MCF 10A (cell line): Measurements from ENCODE around the gene NFKBIZ. TPM values are rescaled to one million over a fixed set of nuclear protein-coding genes. Genes with fewer than 3 reads are reported as not detected.

ENCODE experiments used
- BruUV-seq: library from RNA; stranded (reverse); fragments of 400-500 nt; replicated peaks from 2 replicates; lab custom pipeline; 2021; lab: Mats Ljungman, UMichigan
- CTCF ChIA-PET: fragments of 300-600 bp; sonication (Branson Sonifier 250); formaldehyde crosslinking; extraction: SDS; loops from one replicate; lab custom pipeline; 2021; ENCODE audit warnings: antibody characterized with exemption, inconsistent platforms; lab: Yijun Ruan, JAX
- POLR2A ChIA-PET: fragments of 300-600, 350-650 bp; sonication (Branson Sonifier 250); formaldehyde crosslinking; extraction: SDS; loops from one replicate; lab custom pipeline; 2020; ENCODE audit warnings: antibody characterized with exemption, inconsistent platforms; lab: Yijun Ruan, JAX
- DNase-seq: peaks from one replicate; pipeline ENCODE4 v3.0.0-alpha.2; 2018; ENCODE audit not compliant: unreplicated experiment
- H3K27ac Mint-ChIP-seq: one replicate; pipeline ENCODE4 v1.8.0; 2022; ENCODE audit warnings: mild to moderate bottlenecking, low read depth, mixed read lengths; ENCODE audit not compliant: unreplicated experiment
- H3K27me3 Mint-ChIP-seq: one replicate; pipeline ENCODE4 v1.8.0; 2022; ENCODE audit warnings: mixed read lengths; ENCODE audit not compliant: insufficient read depth, unreplicated experiment
- H3K36me3 Mint-ChIP-seq: one replicate; pipeline ENCODE4 v1.8.0; 2022; ENCODE audit warnings: mild to moderate bottlenecking, moderate library complexity, mixed read lengths; ENCODE audit not compliant: insufficient read depth, unreplicated experiment
- H3K4me1 Mint-ChIP-seq: one replicate; pipeline ENCODE4 v1.8.0; 2022; ENCODE audit warnings: mixed read lengths; ENCODE audit not compliant: insufficient read depth, unreplicated experiment
- H3K4me3 Mint-ChIP-seq: one replicate; pipeline ENCODE4 v1.8.0; 2022; ENCODE audit warnings: mild to moderate bottlenecking, moderate library complexity, mixed read lengths; ENCODE audit not compliant: unreplicated experiment
- H3K9me3 Mint-ChIP-seq: one replicate; pipeline ENCODE4 v1.8.0; 2022; ENCODE audit warnings: mixed read lengths; ENCODE audit not compliant: unreplicated experiment
- CTCF ChIP-seq: fragments of 200-600 bp; IDR thresholded peaks from one replicate; pipeline ENCODE4 v1.8.0; 2022; ENCODE audit warnings: antibody characterized with exemption, mild to moderate bottlenecking; ENCODE audit not compliant: unreplicated experiment
- intact Hi-C: fragments of 100-400 bp; cut with micrococcal nuclease; formaldehyde crosslinking; loops from 2 replicates; pipeline ENCODE4 v1.14.1; 2022
- total RNA-seq: library from RNA; stranded (reverse); gene quantifications from 2 replicates; pipeline ENCODE4 v1.2.3, GENCODE V29; 2022

Gene NFKBIZ
- total RNA-seq, 1 experiment from 2014 or later: 58.8 TPM

- POLR2A ChIA-PET: interaction anchor here (0.6 kb wide), 1 partner anchor 81 kb away, joined by 3 read pairs; no protein-coding TSS in a partner anchor
- CTCF ChIA-PET: no interaction called here
- no TSS peak for BruUV-seq
These were observed 47.7 kb downstream of the NFKBIZ start for GRCh38 chr3:101897013-101897412.

GRCh38 chr3:101898039-101898438 is 48.7 kb downstream of the NFKBIZ start:
- no TSS peak for BruUV-seq
- ChIA-PET CTCF (interaction anchor here (0.6 kb wide), 1 partner anchor 26 kb away, joined by 3 read pairs; no protein-coding TSS in a partner anchor), POLR2A (interaction anchor here (0.6 kb wide), 1 partner anchor 60 kb away, joined by 3 read pairs; no protein-coding TSS in a partner anchor)
- no peak for TF ChIP-seq CTCF
- Mint-ChIP-seq H3K9me3 (no peaks in the 10 kb centered on the region), H3K4me1 (peaks cover 10% of the 10 kb centered on the region), H3K27me3 (no peaks in the 10 kb centered on the region), H3K4me3 (no peak overlapping the region), H3K27ac (no peak overlapping the region), H3K36me3 (no peaks in the 10 kb centered on the region)
- intact Hi-C loops: no loop called here
- DNase-seq: no peak

More at GRCh38 chr3:101897013-101897412, 47.7 kb downstream of the NFKBIZ start:
- Mint-ChIP-seq H3K27ac (no peak overlapping the region), H3K27me3 (no peaks in the 10 kb centered on the region), H3K9me3 (no peaks in the 10 kb centered on the region), H3K4me1 (peaks cover 2% of the 10 kb centered on the region), H3K4me3 (no peak overlapping the region), H3K36me3 (no peaks in the 10 kb centered on the region)
- no peak for DNase-seq
- intact Hi-C loops: no loop called here
- TF ChIP-seq CTCF: no peak

- no TSS peak for BruUV-seq
- no peak for TF ChIP-seq CTCF
- peaks cover 10% of the 10 kb centered on the region for H3K4me1 Mint-ChIP-seq
- no peak overlapping the region for H3K27ac Mint-ChIP-seq
- POLR2A ChIA-PET: no interaction called here
- H3K27me3 Mint-ChIP-seq: no peaks in the 10 kb centered on the region
- H3K4me3 Mint-ChIP-seq: no peak overlapping the region
- no peak for DNase-seq
- intact Hi-C loops: no loop called here
- CTCF ChIA-PET: no interaction called here
- no peaks in the 10 kb centered on the region for H3K36me3 Mint-ChIP-seq
- H3K9me3 Mint-ChIP-seq: no peaks in the 10 kb centered on the region
These were observed 49.4 kb downstream of the NFKBIZ start for GRCh38 chr3:101898752-101899169.

GRCh38 chr3:101900316-101900715 is 51.0 kb downstream of the NFKBIZ start:
- Mint-ChIP-seq H3K27me3 (no peaks in the 10 kb centered on the region), H3K27ac (no peak overlapping the region), H3K36me3 (no peaks in the 10 kb centered on the region), H3K4me1 (peaks cover 10% of the 10 kb centered on the region), H3K9me3 (no peaks in the 10 kb centered on the region), H3K4me3 (no peak overlapping the region)
- intact Hi-C loops: no loop called here
- BruUV-seq: no TSS peak
- no peak for TF ChIP-seq CTCF
- POLR2A ChIA-PET: interaction anchor here (2.4 kb wide), 1 partner anchor 48 kb away, joined by 5 read pairs; no protein-coding TSS in a partner anchor
- CTCF ChIA-PET: interaction anchor here (0.5 to 1.8 kb wide), 4 partner anchors 12 to 1762 kb away, joined by 3 to 6 read pairs (median 3); no protein-coding TSS in a partner anchor
- DNase-seq: no peak
